ENCODE data around the gene KRTAP10-2. TPM values are rescaled to one million over a fixed set of nuclear protein-coding genes. Genes with fewer than 3 reads are reported as not detected.
"Not testable (repeated sequence)": the region's sequence is repeated elsewhere in the genome, so short reads cannot be mapped to it uniquely, and the experiment has no call there.

The KRTAP10-2 gene
- 1 to 10 TPM in 1 of 8 experiments, under 1 TPM in 3, not detected in 4; 0.17 to 1.1 (median 0.47) TPM for total RNA-seq

- no peak within 1 kb of the TSS for H3K4me3 ChIP-seq
- WGBS, 10 experiments = 15 to 80% (median 70%) methylated on average over 2 to 4 of the region's 17 CpGs; no CpG with 5 or more reads in 5 of the 10 experiments
- ATAC-seq (replicated peaks in 6 of 8) = peak in 6 of 8 experiments; percentile 11 to 64 (median 44)
- in situ Hi-C loops (cut with MboI; ENCODE audit: low pct_unique_long_range_greater_than_20kb in 2 of 9, low sequenced_read_pairs in 9 of 9, unreplicated experiment in 9 of 9) = no loop called here
- H3K27ac ChIP-seq = no peak within 1 kb of the TSS
- peaks cover 12 to 45% of the 10 kb centered on the region in 2 donors for H3K4me1 ChIP-seq (replicated peaks in 1 of 2)
Measured at GRCh38 chr21:44551340-44551961, at the start of gene KRTAP10-2. TSS of gene KRTAP10-2 (minus strand) at chr21:44551505. CDS start at chr21:44551458, 47 bp downstream.

- peak in 1 of 8 experiments; percentile 65 for ATAC-seq (replicated peaks in 6 of 8)
- H3K27ac ChIP-seq; H3K4me1 ChIP-seq (replicated peaks in 1 of 2); H3K4me3 ChIP-seq; in situ Hi-C loops (cut with MboI; ENCODE audit: low pct_unique_long_range_greater_than_20kb in 2 of 9, low sequenced_read_pairs in 9 of 9, unreplicated experiment in 9 of 9): not testable (repeated sequence)
- no CpG with 5 or more reads among the region's 10 CpGs for WGBS, 10 experiments
Measured at GRCh38 chr21:44601091-44601490, 49.8 kb upstream of the KRTAP10-2 start.

- in situ Hi-C loops (cut with MboI; ENCODE audit: low pct_unique_long_range_greater_than_20kb in 2 of 9, low sequenced_read_pairs in 9 of 9, unreplicated experiment in 9 of 9); ATAC-seq (replicated peaks in 6 of 8); H3K4me1 ChIP-seq (replicated peaks in 1 of 2); H3K4me3 ChIP-seq; H3K27ac ChIP-seq: not testable (repeated sequence)
- 33 to 93% (median 65%) methylated on average over 2 to 7 of the region's 23 CpGs; no CpG with 5 or more reads in 5 of the 10 experiments for WGBS, 10 experiments
Measured at GRCh38 chr21:44600118-44600978, 49.0 kb upstream of the KRTAP10-2 start, which contains the start of gene KRTAP10-7. TSS of gene KRTAP10-7 (plus strand) at chr21:44600597. CDS start at chr21:44600622, 25 bp downstream.

- Histone ChIP-seq H3K4me3 (no peak overlapping the region), H3K27ac (no peak overlapping the region), H3K4me1 (replicated peaks in 1 of 2) (no peaks in the 10 kb centered on the region)
- in situ Hi-C loops (cut with MboI; ENCODE audit: low pct_unique_long_range_greater_than_20kb in 2 of 9, low sequenced_read_pairs in 9 of 9, unreplicated experiment in 9 of 9) = no loop called here
- 45 to 94% (median 85%) methylated on average over 2 to 5 of the region's 8 CpGs; no CpG with 5 or more reads in 2 of the 10 experiments for WGBS, 10 experiments
- no peak for ATAC-seq (replicated peaks in 6 of 8)
Measured at GRCh38 chr21:44599264-44600029, 48.1 kb upstream of the KRTAP10-2 start.

GRCh38 chr21:44598061-44598460, 46.8 kb upstream of the KRTAP10-2 start:
- Histone ChIP-seq H3K4me3 (no peak overlapping the region), H3K27ac (peak overlapping the region in 1 of 2 donors; percentile 40), H3K4me1 (replicated peaks in 1 of 2) (no peaks in the 10 kb centered on the region)
- ATAC-seq (replicated peaks in 6 of 8) = peak in 4 of 8 experiments; percentile 23 to 45 (median 36)
- in situ Hi-C loops (cut with MboI; ENCODE audit: low pct_unique_long_range_greater_than_20kb in 2 of 9, low sequenced_read_pairs in 9 of 9, unreplicated experiment in 9 of 9) = no loop called here
- WGBS, 10 experiments = 20 to 88% (median 65%) methylated on average over 5 to 10 of the region's 11 CpGs

- Histone ChIP-seq H3K4me3 (no peak overlapping the region), H3K27ac (no peak overlapping the region), H3K4me1 (replicated peaks in 1 of 2) (no peaks in the 10 kb centered on the region)
- ATAC-seq (replicated peaks in 6 of 8) = no peak
- in situ Hi-C loops (cut with MboI; ENCODE audit: low pct_unique_long_range_greater_than_20kb in 2 of 9, low sequenced_read_pairs in 9 of 9, unreplicated experiment in 9 of 9) = no loop called here
- 4 to 100% (median 57%) methylated on average over 1 to 5 of the region's 9 CpGs; no CpG with 5 or more reads in 2 of the 10 experiments for WGBS, 10 experiments
Measured at GRCh38 chr21:44596068-44596725, 44.9 kb upstream of the KRTAP10-2 start.

- WGBS, 10 experiments = 6 to 100% (median 85%) methylated on average over 2 to 6 of the region's 6 CpGs; no CpG with 5 or more reads in 4 of the 10 experiments
- H3K27ac ChIP-seq = no peak overlapping the region
- ATAC-seq (replicated peaks in 6 of 8) = peak in 2 of 8 experiments; percentile 34 to 91
- H3K4me3 ChIP-seq = no peak overlapping the region
- no peaks in the 10 kb centered on the region for H3K4me1 ChIP-seq (replicated peaks in 1 of 2)
- in situ Hi-C loops (cut with MboI; ENCODE audit: low pct_unique_long_range_greater_than_20kb in 2 of 9, low sequenced_read_pairs in 9 of 9, unreplicated experiment in 9 of 9) = no loop called here
Measured at GRCh38 chr21:44595524-44595923, 44.2 kb upstream of the KRTAP10-2 start.

- Histone ChIP-seq H3K4me3 (no peak overlapping the region), H3K27ac (no peak overlapping the region), H3K4me1 (replicated peaks in 1 of 2) (no peaks in the 10 kb centered on the region)
- 39 to 100% (median 77%) methylated on average over 2 to 10 of the region's 12 CpGs; no CpG with 5 or more reads in 1 of the 10 experiments for WGBS, 10 experiments
- peak in 1 of 8 experiments; percentile 44 for ATAC-seq (replicated peaks in 6 of 8)
- in situ Hi-C loops (cut with MboI; ENCODE audit: low pct_unique_long_range_greater_than_20kb in 2 of 9, low sequenced_read_pairs in 9 of 9, unreplicated experiment in 9 of 9) = no loop called here
Measured at GRCh38 chr21:44594406-44594916, 43.2 kb upstream of the KRTAP10-2 start.

GRCh38 chr21:44593598-44594405, 42.5 kb upstream of the KRTAP10-2 start:
- Histone ChIP-seq H3K4me3 (no peak overlapping the region), H3K4me1 (replicated peaks in 1 of 2) (no peaks in the 10 kb centered on the region), H3K27ac (no peak overlapping the region)
- in situ Hi-C loops (cut with MboI; ENCODE audit: low pct_unique_long_range_greater_than_20kb in 2 of 9, low sequenced_read_pairs in 9 of 9, unreplicated experiment in 9 of 9) = no loop called here
- 29 to 100% (median 85%) methylated on average over 1 to 10 of the region's 20 CpGs; no CpG with 5 or more reads in 1 of the 10 experiments for WGBS, 10 experiments
- peak in 1 of 8 experiments; percentile 78 for ATAC-seq (replicated peaks in 6 of 8)

- Histone ChIP-seq H3K4me1 (replicated peaks in 1 of 2) (no peaks in the 10 kb centered on the region), H3K27ac (no peak within 1 kb of the TSS), H3K4me3 (no peak within 1 kb of the TSS)
- in situ Hi-C loops (cut with MboI; ENCODE audit: low pct_unique_long_range_greater_than_20kb in 2 of 9, low sequenced_read_pairs in 9 of 9, unreplicated experiment in 9 of 9) = no loop called here
- WGBS, 10 experiments = 20 to 80% (median 50%) methylated on average over 1 to 6 of the region's 33 CpGs; no CpG with 5 or more reads in 6 of the 10 experiments
- no peak for ATAC-seq (replicated peaks in 6 of 8)
Measured at GRCh38 chr21:44592446-44593311, 41.4 kb upstream of the KRTAP10-2 start, which contains the start of gene KRTAP10-6. TSS of gene KRTAP10-6 (minus strand) at chr21:44592505. CDS start at chr21:44592484, 21 bp downstream.

GRCh38 chr21:44591801-44592130, 40.5 kb upstream of the KRTAP10-2 start:
- ATAC-seq (replicated peaks in 6 of 8); H3K4me1 ChIP-seq (replicated peaks in 1 of 2); H3K4me3 ChIP-seq; in situ Hi-C loops (cut with MboI; ENCODE audit: low pct_unique_long_range_greater_than_20kb in 2 of 9, low sequenced_read_pairs in 9 of 9, unreplicated experiment in 9 of 9); H3K27ac ChIP-seq: not testable (repeated sequence)
- WGBS, 10 experiments = no CpG with 5 or more reads among the region's 4 CpGs

Data from motor neuron (in vitro differentiated cells).